Sigmoid colon (tissue), 7 donors: ENCODE measurements around the gene PEX26. TPM values are rescaled to one million over a fixed set of nuclear protein-coding genes. Genes with fewer than 3 reads are reported as not detected.
A peak's percentile ranks its signal among the peaks of the same experiment; 100 is the strongest.

Experiments used
- DNase-seq: peaks from one replicate; pipeline ENCODE4 v3.0.0-alpha.2; 2019
- H3K27ac ChIP-seq, 4 donors: fragments of 200-600 bp; sonication (generic); one replicate each; pipeline ENCODE4 v1.5.1; 2016 to 2019; ENCODE audit warnings: mild to moderate bottlenecking in 1 of 4
- H3K27me3 ChIP-seq, 3 donors: fragments of 200-600 bp; sonication (generic); one replicate each; pipeline ENCODE4 v1.5.1; 2019; ENCODE audit warnings: mild to moderate bottlenecking in 1 of 3
- H3K36me3 ChIP-seq, 4 donors: fragments of 200-600 bp; sonication (generic); one replicate each; pipeline ENCODE4 v1.5.1; 2016 to 2019
- H3K4me1 ChIP-seq, 4 donors: fragments of 200-600 bp; sonication (generic); one replicate each; pipeline ENCODE4 v1.5.1; 2017 to 2019
- H3K4me3 ChIP-seq, 4 donors: fragments of 200-600 bp; sonication (generic); one replicate each; pipeline ENCODE4 v1.5.1; 2017 to 2019; ENCODE audit warnings: mild to moderate bottlenecking in 2 of 4, moderate library complexity in 1 of 4
- H3K9me3 ChIP-seq, 4 donors: fragments of 200-600 bp in 3 of 4; sonication (generic) in 3 of 4; one replicate each; pipeline versions ENCODE4 v1.5.1 to v1.6.1; 2013 to 2019
- CTCF ChIP-seq, 4 experiments: fragments of 450-650 bp in 3 of 4; fragments of 200-600 bp in 1 of 4; IDR thresholded peaks; one replicate each; pipeline ENCODE4 v1.5.1; 2016 to 2019; ENCODE audit warnings: antibody characterized with exemption in 4 of 4, mild to moderate bottlenecking in 3 of 4, moderate library complexity in 2 of 4
- EP300 ChIP-seq, 4 donors: sonication (generic); formaldehyde crosslinking; IDR thresholded peaks; one replicate each; pipeline ENCODE4 v1.6.1; 2017; ENCODE audit warnings: antibody characterized with exemption in 4 of 4
- POLR2A ChIP-seq, 2 donors: fragments of 450-650 bp; IDR thresholded peaks; one replicate each; pipeline ENCODE4 v1.6.1; 2016; ENCODE audit warnings: antibody characterized with exemption in 2 of 2, mild to moderate bottlenecking in 2 of 2, moderate library complexity in 2 of 2
- POLR2AphosphoS5 ChIP-seq, 4 donors: sonication (generic); formaldehyde crosslinking; IDR thresholded peaks; one replicate each; pipeline ENCODE4 v1.6.1; 2017; ENCODE audit warnings: antibody characterized with exemption in 4 of 4
- WGBS, 2 donors: extraction: QIAGEN DNeasy Blood & Tissue Kit; methylation state at CpG; one replicate each; pipeline ENCODE4 v1.1.7; 2013; 5-methylcytosine and 5-hydroxymethylcytosine counted together
- intact Hi-C: fragments of 100-400 bp; cut with DNase I; formaldehyde crosslinking; loops from one replicate; pipeline ENCODE4 v1.15.1; 2023
- polyA plus RNA-seq, 3 donors: library from polyadenylated mRNA; stranded (reverse); fragments of 200-250 nt; gene quantifications; one replicate each; pipeline ENCODE4 v1.2.3, GENCODE V29; 2013
- total RNA-seq, 4 donors: library from RNA; depleted of rRNA; stranded (reverse); fragments of >200 nt; gene quantifications; one replicate each; pipeline ENCODE4 v1.1.0, GENCODE V29; 2016
- donor health status: healthy with polysubstance abuse.
- donor health status: Bipolar disorder and iron deficiency.
- donor health status: healthy.

Gene PEX26
- total and polyA plus RNA-seq, 7 donors = 13.3 to 124 (median 21.3) TPM

GRCh38 chr22:18042685-18043084 lies 35.1 kb upstream of the PEX26 start:
- H3K27ac ChIP-seq = no peak overlapping the region

GRCh38 chr22:18044548-18045271 lies 33.1 kb upstream of the PEX26 start:
- no peak for DNase-seq
- Histone ChIP-seq H3K9me3 (no peaks in the 10 kb centered on the region), H3K27ac (peak overlapping the region; percentile 38 to 81 (median 72)), H3K4me3 (no peak overlapping the region), H3K27me3 (no peaks in the 10 kb centered on the region), H3K36me3 (no peaks in the 10 kb centered on the region), H3K4me1 (peaks cover 0 to 21% (median 13%) of the 10 kb centered on the region in 4 donors)
- intact Hi-C loops = no loop called here
- 28 to 79% methylated on average over 11 of the region's 11 CpGs for WGBS, 2 donors
- TF ChIP-seq POLR2AphosphoS5 (IDR thresholded peaks at IDR 0.05) = peak in 1 of 4 donors; percentile 4
- TF ChIP-seq EP300 (IDR thresholded peaks at IDR 0.05) = no peak
- no peak for TF ChIP-seq CTCF (IDR thresholded peaks at IDR 0.05)

More at GRCh38 chr22:18042685-18043084, 35.1 kb upstream of the PEX26 start:
- no peak for TF ChIP-seq POLR2AphosphoS5 (IDR thresholded peaks at IDR 0.05)
- TF ChIP-seq POLR2A (IDR thresholded peaks at IDR 0.05) = no peak
- TF ChIP-seq EP300 (IDR thresholded peaks at IDR 0.05) = no peak
- no peak for TF ChIP-seq CTCF (IDR thresholded peaks at IDR 0.05)
- peaks cover 0 to 13% (median 11%) of the 10 kb centered on the region in 4 donors for H3K4me1 ChIP-seq
- intact Hi-C loops = no loop called here
- DNase-seq = no peak
- no peaks in the 10 kb centered on the region for H3K36me3 ChIP-seq
- H3K9me3 ChIP-seq = no peaks in the 10 kb centered on the region
- H3K4me3 ChIP-seq = no peak overlapping the region
- H3K27me3 ChIP-seq = no peaks in the 10 kb centered on the region
- WGBS, 2 donors = 85 to 90% methylated on average over 6 of the region's 6 CpGs

- H3K9me3 ChIP-seq = no peaks in the 10 kb centered on the region
- no peak for DNase-seq
- peaks cover 0 to 32% (median 23%) of the 10 kb centered on the region in 4 donors for H3K4me1 ChIP-seq
- no peak overlapping the region for H3K4me3 ChIP-seq
- H3K27me3 ChIP-seq = no peaks in the 10 kb centered on the region
- peak overlapping the region in 2 of 4 donors; percentile 79 to 81 for H3K27ac ChIP-seq
- intact Hi-C loops = no loop called here
- 96 to 98% methylated on average over 4 of the region's 4 CpGs for WGBS, 2 donors
- H3K36me3 ChIP-seq = no peaks in the 10 kb centered on the region
- TF ChIP-seq POLR2AphosphoS5 (IDR thresholded peaks at IDR 0.05) (no peak), EP300 (IDR thresholded peaks at IDR 0.05) (no peak), CTCF (IDR thresholded peaks at IDR 0.05) (no peak), POLR2A (IDR thresholded peaks at IDR 0.05) (no peak)
These were observed 32.0 kb upstream of the PEX26 start for GRCh38 chr22:18045794-18046193.

- Histone ChIP-seq H3K9me3 (no peaks in the 10 kb centered on the region), H3K27me3 (no peaks in the 10 kb centered on the region), H3K4me3 (peak overlapping the region in 2 of 4 donors; percentile 9 to 11), H3K27ac (peak overlapping the region in 3 of 4 donors; percentile 73 to 95 (median 82)), H3K36me3 (no peaks in the 10 kb centered on the region), H3K4me1 (peaks cover 0 to 33% (median 26%) of the 10 kb centered on the region in 4 donors)
- DNase-seq = no peak
- no peak for TF ChIP-seq EP300 (IDR thresholded peaks at IDR 0.05)
- TF ChIP-seq POLR2A (IDR thresholded peaks at IDR 0.05) = no peak
- TF ChIP-seq CTCF (IDR thresholded peaks at IDR 0.05) = no peak
- TF ChIP-seq POLR2AphosphoS5 (IDR thresholded peaks at IDR 0.05) = no peak
- WGBS, 2 donors = 74 to 81% methylated on average over 9 of the region's 9 CpGs
- intact Hi-C loops = no loop called here
These were observed 29.7 kb upstream of the PEX26 start for GRCh38 chr22:18048041-18048440.
